Measurements from ENCODE around the gene TIGD1.
"Not testable (repeated sequence)": the region's sequence is repeated elsewhere in the genome, so short reads cannot be mapped to it uniquely, and the experiment has no call there.

The TIGD1 gene

DNA sequence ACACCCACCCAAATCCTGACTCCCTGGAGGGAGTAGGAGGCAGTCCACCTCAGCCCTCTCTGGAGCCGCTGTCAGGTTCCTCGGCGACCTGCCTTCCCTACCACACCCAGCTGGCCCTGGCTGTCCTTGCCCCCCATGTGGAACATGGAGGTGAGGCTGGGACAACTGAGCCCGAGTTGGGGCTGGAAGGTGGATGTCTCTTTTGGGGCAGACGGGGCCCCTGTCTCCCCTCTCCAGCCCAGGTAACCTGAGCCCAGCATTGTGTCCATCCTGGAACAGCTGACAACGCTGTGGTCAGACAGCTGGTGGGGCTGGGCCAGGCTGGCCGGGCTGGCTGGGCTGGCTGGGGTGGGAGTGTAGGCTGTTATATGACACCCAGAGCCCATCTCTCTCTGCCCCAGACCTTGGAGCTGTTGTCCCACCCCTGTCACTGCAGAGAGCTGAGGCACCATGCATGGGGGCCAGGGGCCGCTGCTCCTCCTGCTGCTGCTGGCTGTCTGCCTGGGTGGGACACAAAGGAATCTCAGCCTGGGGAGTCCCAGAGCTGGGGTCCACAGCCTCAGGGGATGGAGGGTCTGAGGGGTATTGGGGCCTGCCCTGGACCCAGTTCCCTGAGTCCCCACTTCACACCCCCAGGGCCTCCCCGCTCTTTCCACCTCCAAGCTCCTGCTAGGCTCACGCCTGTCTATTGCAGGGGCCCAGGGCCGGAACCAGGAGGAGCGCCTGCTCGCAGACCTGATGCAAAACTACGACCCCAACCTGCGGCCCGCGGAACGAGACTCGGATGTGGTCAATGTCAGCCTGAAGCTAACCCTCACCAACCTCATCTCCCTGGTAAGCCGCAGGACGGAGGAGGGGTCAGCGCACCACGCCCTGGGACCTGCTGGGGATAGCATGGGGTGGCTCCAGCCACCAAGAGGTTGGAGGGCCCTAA is 10.8 kb downstream of the TIGD1 start, which contains the start of gene CHRNG:
Gene CHRNG (plus strand): TSS at position 395 of the 934 bp plus-strand sequence. CDS start 56 bp downstream, at position 451.
- DNase-seq (ENCODE audit: low read depth in 2 of 2), result no peak

DNA sequence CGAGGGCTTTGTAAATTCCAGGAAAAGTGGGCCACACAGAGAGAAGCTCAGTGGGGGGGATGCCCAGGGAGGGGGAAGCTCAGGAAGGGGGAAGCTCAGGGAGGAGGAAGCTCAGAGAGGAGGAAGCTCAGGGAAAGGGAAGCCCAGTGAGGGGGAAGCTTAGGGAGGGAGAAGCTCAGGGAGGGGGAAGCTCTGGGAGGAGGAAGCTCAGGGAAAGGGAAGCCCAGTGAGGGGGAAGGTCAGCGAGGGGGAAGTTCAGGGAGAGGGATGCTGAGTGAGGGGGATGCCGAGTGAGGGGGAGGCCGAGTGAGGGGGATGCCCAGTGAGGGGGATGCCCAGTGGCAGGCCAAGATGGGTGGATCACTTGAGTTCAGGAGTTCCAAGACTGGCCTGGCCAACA is 11.7 kb downstream of the TIGD1 start:
- no peak for DNase-seq (ENCODE audit: low read depth in 2 of 2)

DNA sequence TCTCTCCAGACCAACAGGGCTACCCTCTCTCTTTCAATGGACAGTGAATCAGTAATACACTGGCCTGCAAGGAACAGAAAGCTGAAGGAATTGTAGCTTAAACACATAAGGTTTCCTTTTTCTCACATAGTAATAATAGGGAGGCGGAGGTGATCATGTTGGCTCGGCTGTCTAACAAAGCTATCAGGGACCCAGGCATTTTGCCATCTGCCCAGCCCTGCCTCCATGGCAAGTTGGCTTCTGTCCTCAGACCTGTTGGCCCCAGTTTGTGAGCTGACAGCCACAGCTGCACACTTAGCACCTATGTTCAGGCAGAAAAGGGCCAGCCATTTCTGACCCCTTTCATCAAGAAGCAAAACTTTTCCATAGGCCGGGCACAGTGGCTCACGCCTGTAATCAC is 12.9 kb downstream of the TIGD1 start:
- no peak for DNase-seq (ENCODE audit: low read depth in 2 of 2)

GRCh38 chr2:232537079-232537478 is 13.3 kb downstream of the TIGD1 start:
- DNase-seq (ENCODE audit: low read depth in 2 of 2), result no peak

GRCh38 chr2:232535761-232536530 is 14.4 kb downstream of the TIGD1 start:
- no peak for DNase-seq (ENCODE audit: low read depth in 2 of 2)

DNA sequence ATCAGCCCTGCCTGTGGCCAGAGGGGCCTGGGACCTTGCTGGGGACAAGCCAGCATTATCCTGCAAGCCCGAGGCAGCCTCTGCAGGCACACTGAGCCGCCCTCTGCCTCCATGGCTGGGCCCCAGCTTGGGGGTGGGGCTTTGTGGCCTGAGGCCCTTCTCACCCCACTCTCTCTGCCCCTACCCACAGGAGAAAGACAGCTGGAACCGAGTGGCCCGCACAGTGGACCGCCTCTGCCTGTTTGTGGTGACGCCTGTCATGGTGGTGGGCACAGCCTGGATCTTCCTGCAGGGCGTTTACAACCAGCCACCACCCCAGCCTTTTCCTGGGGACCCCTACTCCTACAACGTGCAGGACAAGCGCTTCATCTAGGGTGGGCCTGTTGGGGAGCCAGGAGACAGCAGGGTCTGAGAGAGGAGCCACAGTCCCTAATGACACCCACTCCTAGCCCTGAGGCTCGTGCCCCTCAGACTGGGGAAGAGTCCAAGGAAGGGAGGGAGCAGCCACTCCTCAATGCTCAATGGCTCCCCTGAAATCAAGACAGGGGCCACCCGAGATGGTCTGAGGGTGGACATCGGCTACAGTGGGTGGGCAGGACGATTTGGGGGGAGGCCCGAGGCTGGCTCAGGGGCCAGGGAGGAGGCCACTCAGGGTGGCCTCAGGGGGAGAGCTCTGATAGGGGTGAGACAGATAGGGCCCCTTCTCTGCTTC is 15.3 kb downstream of the TIGD1 start:
- no peak for DNase-seq (ENCODE audit: low read depth in 2 of 2)

- DNase-seq (ENCODE audit: low read depth in 2 of 2), result no peak
Observed at GRCh38 chr2:232533944-232534710, 16.2 kb downstream of the TIGD1 start.

DNA sequence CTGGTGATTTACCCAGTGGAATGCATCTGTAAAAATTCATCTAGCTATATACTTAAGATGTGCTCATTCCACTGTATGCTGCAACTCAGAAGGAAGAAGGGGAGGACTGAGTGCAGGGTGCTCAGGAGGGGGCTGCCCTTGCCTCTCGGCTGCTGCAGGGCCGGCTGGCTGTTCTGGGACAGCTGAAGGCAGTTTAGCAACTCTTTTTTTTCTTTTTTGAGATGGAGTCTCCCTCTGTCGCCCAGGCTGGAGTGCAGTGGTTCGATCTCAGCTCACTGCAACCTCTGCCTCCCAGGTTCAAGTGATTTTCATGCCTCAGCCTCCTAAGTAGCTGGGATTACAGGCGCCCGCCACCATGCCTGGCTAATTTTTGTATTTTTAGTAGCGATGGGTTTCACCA is 17.5 kb downstream of the TIGD1 start:
- DNase-seq (ENCODE audit: low read depth in 2 of 2), result not testable (repeated sequence)

DNA sequence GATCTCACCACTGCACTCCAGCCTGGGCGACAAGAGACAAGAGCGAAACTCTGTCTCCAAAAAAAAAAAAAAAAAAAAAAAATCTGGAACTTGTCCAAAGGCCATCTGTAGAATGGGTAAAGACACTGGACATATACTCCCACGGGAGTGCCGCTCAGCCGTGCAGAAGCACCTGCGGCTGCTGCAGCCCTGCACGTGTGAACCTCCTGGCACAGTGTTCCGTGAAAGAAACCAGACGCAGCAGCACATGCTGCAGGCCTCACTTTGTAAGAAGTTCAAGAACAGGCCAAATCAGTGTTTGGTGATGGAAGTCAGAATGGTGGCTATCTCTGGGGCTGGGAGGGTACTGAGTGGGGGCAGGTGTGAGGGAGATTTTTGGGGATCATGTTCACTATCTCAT is 17.9 kb downstream of the TIGD1 start:
- DNase-seq (ENCODE audit: low read depth in 2 of 2), result no peak

- DNase-seq (ENCODE audit: low read depth in 2 of 2), result no peak
Observed at GRCh38 chr2:232530626-232531260, 19.6 kb downstream of the TIGD1 start.

DNA sequence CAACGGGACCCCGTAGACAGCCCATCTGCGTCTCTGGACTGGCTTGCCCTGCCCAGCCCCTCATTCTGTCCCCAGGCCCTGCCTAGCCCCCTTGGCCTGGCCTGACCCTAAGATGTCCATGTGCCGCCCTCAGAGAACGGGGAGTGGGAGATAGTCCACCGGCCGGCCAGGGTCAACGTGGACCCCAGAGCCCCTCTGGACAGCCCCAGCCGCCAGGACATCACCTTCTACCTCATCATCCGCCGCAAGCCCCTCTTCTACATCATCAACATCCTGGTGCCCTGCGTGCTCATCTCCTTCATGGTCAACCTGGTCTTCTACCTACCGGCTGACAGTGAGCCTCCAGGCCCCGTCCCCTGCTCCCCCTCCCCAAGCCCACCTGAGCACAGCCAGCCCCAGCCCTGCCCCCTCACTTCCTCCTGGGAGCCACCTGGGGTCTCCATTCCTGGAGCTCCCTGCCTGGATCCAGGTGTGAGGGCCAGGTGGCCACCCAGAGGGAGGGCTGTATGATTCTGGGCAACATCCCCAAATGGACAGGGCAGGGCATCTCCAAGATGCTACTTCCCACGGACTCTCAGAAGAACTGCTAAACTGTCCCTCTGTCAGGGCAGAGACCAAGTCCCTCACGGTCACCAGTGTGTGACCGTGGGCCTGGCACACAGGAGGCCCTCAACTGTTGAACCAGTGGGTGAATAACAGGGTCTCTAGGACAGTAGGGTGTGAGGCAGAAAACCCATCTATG is 20.4 kb downstream of the TIGD1 start:
- no peak for DNase-seq (ENCODE audit: low read depth in 2 of 2)

- DNase-seq (ENCODE audit: low read depth in 2 of 2), result no peak
Observed at GRCh38 chr2:232528746-232529460, 21.5 kb downstream of the TIGD1 start.

- DNase-seq (ENCODE audit: low read depth in 2 of 2), result no peak
Observed at GRCh38 chr2:232527905-232528470, 22.4 kb downstream of the TIGD1 start.

DNA sequence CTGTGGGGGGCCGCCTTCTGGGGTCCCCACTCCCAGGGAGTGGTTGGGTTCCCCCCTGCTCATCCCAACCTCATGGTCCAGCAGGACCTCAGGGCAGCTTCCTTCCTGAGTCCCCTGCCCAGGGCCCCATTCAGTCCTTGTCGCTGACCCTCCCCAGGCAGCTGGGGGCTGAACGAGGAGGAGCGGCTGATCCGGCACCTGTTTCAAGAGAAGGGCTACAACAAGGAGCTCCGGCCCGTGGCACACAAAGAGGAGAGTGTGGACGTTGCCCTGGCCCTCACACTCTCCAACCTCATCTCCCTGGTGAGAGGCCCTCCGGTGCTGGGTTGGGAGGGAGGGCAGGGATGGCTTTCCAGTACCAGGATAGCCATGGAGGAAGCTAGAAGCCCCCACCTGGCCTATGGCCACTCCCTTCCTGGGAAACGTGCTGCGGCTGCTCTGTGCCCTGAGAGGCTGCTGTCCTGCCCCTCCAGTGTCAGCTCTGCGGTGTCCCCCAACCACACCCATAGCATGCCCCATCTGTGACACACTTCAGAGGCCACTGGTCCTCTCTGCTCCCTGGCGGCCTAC is 23.9 kb downstream of the TIGD1 start:
- no peak for DNase-seq (ENCODE audit: low read depth in 2 of 2)

DNA sequence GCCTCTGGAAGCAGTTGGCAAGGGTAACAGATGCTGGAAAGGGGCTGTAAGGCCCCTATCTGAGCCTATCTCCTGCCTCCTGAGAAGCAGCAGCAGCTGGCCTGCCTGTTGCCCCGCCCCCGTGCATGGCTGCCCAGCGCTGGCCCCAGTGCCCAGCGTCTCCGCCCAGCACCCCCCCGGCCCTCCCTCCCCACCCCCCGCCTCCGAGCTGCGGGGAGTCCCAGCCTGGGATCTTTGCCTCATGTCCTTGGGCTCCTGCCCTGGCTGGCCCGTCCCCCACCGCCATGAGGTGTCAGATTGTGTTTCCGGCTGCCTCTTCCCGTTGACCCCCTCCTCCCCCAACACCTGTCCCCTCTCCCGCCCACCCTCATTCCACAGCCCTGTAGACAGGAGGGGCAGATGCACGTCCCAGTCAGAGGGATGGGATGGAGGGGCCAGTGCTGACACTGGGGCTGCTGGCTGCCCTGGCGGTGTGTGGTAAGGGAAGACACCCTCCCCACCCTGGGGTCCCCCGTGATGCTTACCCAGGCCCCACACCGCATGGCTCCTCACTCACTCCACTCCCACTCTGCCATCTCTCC is 24.5 kb downstream of the TIGD1 start, which contains the start of gene CHRND:
Gene CHRND (plus strand): TSS at position 370 of the 581 bp plus-strand sequence. CDS start 56 bp downstream, at position 426.
- no peak for DNase-seq (ENCODE audit: low read depth in 2 of 2)

- DNase-seq (ENCODE audit: low read depth in 2 of 2), result no peak
Observed at GRCh38 chr2:232525199-232525598, 25.2 kb downstream of the TIGD1 start.

DNA sequence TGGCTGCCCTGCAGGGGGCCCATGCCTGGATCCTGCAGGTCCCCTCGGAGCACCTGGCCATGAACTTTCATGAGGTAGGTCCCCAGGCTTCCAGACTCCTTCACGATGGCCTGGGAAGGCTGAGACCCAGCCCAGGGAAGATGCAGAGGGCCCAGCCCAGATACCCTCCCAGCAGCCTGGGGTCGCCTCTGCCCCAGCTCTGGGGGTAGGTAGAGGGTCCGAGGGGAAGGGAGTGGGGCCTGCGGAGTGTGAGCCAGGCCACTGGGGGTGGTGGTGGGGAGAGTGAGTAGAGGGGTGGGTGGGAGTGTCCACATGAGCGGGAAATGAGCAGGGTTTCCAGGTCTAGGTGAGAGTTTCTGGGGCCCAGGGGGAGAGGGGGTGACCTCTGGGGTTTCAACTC is 25.6 kb downstream of the TIGD1 start:
- no peak for DNase-seq (ENCODE audit: low read depth in 2 of 2)
